ENCODE measurements around the gene MYO16. TPM values are rescaled to one million over a fixed set of nuclear protein-coding genes. Genes with fewer than 3 reads are reported as not detected.

The MYO16 gene
- total RNA-seq, 2 experiments from 2014 or later: not detected

DNA sequence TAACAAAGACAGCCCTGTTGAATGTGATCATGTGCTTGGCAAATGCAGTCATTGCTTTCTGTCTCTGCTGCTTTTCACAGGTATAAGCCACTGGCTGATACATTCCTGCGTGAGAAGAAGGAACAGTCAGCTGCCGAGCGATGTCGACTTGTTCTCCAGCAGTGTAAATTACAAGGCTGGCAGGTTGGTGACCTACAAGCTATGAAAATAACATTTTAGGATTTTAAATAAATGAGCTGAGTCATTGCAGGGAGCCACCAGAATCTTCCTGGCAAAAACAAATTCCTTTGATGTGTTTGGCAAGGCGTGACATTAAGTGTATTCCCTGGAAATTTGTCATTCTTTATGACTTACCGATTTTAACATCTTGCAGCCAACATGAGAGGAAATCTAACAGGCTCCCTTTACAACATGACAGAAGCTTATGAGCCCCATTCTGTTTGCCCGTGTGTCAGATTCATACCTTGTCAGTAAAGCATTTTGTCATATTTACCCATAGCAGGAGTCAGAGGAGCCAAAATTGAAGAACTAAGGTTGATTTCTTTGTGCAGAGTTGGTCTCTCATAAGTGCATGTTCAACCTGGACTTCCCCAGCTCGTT, 471.4 kb downstream of the MYO16 start:
- no peaks in the 10 kb centered on the region for H3K36me3 Mint-ChIP-seq (ENCODE audit: low read depth)
- ChIA-PET POLR2A (no interaction called here), CTCF (no interaction called here)
- H3K27ac Mint-ChIP-seq: no peak overlapping the region
- DNase-seq (no peak), ATAC-seq (no peak)
- H3K4me3 Mint-ChIP-seq: no peak overlapping the region
- H3K27me3 Mint-ChIP-seq: no peaks in the 10 kb centered on the region
- intact Hi-C loops (cut with DNase I, micrococcal nuclease): no loop called here
- peaks cover 1% of the 10 kb centered on the region for H3K9me3 Mint-ChIP-seq (ENCODE audit: low read depth)
- no peaks in the 10 kb centered on the region for H3K4me1 Mint-ChIP-seq

GRCh38 chr13:109101550-109102144, 472.2 kb downstream of the MYO16 start:
- H3K4me1 Mint-ChIP-seq: no peaks in the 10 kb centered on the region
- H3K9me3 Mint-ChIP-seq (ENCODE audit: low read depth): peaks cover 1% of the 10 kb centered on the region
- ATAC-seq: no peak

DNA sequence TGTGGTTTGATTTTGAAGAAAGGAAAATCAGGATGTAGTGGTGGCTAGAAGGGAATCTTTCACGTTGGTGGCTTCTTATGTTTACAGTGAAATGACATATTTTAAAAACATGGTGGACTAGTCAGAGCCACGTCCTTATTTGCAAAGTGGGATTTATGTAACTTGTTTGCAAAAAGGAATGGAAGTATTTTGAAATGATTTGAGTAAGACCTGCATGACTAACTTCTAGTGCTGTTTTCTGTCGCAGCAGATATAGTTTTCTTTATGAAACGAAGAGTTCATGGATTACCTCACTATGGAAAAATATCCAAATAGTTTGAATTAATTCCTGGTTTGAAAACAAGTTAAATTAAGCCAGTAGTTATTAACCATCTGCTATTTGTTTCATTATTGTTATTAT, 476.5 kb downstream of the MYO16 start:
- H3K27me3 Mint-ChIP-seq: peaks cover 8% of the 10 kb centered on the region
- no peaks in the 10 kb centered on the region for H3K36me3 Mint-ChIP-seq (ENCODE audit: low read depth)
- DNase-seq: no peak
- intact Hi-C loops (cut with DNase I, micrococcal nuclease): no loop called here
- CTCF ChIA-PET: no interaction called here
- H3K27ac Mint-ChIP-seq: no peak overlapping the region
- POLR2A ChIA-PET: no interaction called here
- no peak overlapping the region for H3K4me3 Mint-ChIP-seq
- no peak for ATAC-seq
- no peaks in the 10 kb centered on the region for H3K4me1 Mint-ChIP-seq
- no peaks in the 10 kb centered on the region for H3K9me3 Mint-ChIP-seq (ENCODE audit: low read depth)

More at GRCh38 chr13:109101550-109102144, 472.2 kb downstream of the MYO16 start:
- Mint-ChIP-seq H3K27me3 (peaks cover under 1% of the 10 kb centered on the region), H3K27ac (no peak overlapping the region), H3K4me3 (no peak overlapping the region), H3K36me3 (ENCODE audit: low read depth) (no peaks in the 10 kb centered on the region)
- DNase-seq: no peak
- ChIA-PET POLR2A (no interaction called here), CTCF (no interaction called here)
- intact Hi-C loops (cut with DNase I, micrococcal nuclease): no loop called here

DNA sequence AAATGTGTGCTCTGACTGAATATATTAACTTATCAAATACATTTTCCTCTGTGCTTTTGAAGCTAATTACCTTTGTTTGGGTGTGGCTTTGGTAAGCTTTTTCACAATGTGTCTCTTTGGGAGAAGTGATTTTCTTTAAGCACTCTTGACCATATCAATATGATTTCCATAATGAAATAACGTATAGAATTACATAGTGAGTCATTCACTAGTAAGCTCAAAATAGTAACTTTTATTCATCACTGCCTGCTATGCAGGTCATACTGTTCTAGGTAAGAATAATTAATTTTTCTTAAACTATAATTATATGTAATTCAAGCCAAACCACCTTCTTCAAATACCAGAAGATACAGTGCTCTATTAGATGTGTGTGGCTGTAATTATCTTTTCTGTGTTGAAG, 480.7 kb downstream of the MYO16 start:
- Mint-ChIP-seq H3K27me3 (peaks cover 13% of the 10 kb centered on the region), H3K4me3 (no peak overlapping the region), H3K4me1 (peaks cover 5% of the 10 kb centered on the region), H3K9me3 (ENCODE audit: low read depth) (no peaks in the 10 kb centered on the region), H3K27ac (no peak overlapping the region), H3K36me3 (ENCODE audit: low read depth) (no peaks in the 10 kb centered on the region)
- intact Hi-C loops (cut with DNase I, micrococcal nuclease): no loop called here
- no peak for ATAC-seq
- POLR2A ChIA-PET: no interaction called here
- no peak for DNase-seq
- CTCF ChIA-PET: interaction anchor here (0.7 kb wide), 1 partner anchor 29 kb away, joined by 3 read pairs; no protein-coding TSS in a partner anchor

DNA sequence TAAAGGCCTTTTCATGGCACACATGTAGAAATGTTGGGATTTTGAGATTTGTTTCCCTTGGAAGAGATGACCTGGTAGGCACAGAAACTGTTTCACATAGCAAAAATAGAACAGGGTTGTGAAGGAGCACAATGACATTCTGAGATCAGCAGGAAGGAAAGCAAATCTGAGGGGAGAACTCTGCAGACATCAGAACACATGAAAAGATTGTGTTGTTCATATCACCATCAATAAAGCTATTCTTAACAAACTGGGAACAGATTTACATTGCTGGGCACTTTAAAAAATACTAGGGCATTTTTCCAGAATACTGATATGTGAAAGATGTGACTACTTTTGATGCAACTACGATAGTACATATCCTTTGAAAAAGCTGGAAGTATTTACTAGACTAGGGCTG, 481.7 kb downstream of the MYO16 start:
- DNase-seq (no peak), ATAC-seq (no peak)
- Mint-ChIP-seq H3K4me1 (peaks cover 5% of the 10 kb centered on the region), H3K4me3 (no peak overlapping the region), H3K27ac (no peak overlapping the region), H3K27me3 (peaks cover 13% of the 10 kb centered on the region), H3K36me3 (ENCODE audit: low read depth) (no peaks in the 10 kb centered on the region), H3K9me3 (ENCODE audit: low read depth) (no peaks in the 10 kb centered on the region)
- intact Hi-C loops (cut with DNase I, micrococcal nuclease): no loop called here
- CTCF ChIA-PET: no interaction called here
- POLR2A ChIA-PET: no interaction called here

DNA sequence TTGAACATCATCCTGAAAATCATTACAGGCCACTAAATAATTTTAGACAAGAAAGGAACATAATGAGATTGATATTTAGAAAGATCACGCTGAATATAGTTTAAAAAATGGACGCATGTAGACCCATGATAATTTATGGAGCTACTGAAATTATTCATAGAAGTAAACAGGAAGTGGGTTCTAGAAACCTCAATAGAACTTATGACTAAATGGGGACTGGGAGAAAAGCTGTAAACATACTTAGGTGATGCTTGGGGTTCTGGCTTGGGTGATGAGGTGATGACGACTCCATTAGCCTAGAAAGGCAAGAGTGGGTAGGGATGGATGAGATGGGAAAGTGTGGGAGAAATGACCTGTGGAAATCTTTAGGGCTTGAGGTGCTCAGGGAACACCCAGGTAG, 484.0 kb downstream of the MYO16 start:
- H3K9me3 Mint-ChIP-seq (ENCODE audit: low read depth): no peaks in the 10 kb centered on the region
- no peaks in the 10 kb centered on the region for H3K36me3 Mint-ChIP-seq (ENCODE audit: low read depth)
- ATAC-seq: peak; percentile 26
- peaks cover 9% of the 10 kb centered on the region for H3K27me3 Mint-ChIP-seq
- no peak overlapping the region for H3K27ac Mint-ChIP-seq
- no peak for DNase-seq
- H3K4me3 Mint-ChIP-seq: no peak overlapping the region
- ChIA-PET POLR2A (no interaction called here), CTCF (no interaction called here)
- H3K4me1 Mint-ChIP-seq: peaks cover 5% of the 10 kb centered on the region
- intact Hi-C loops (cut with DNase I, micrococcal nuclease): no loop called here

- ChIA-PET POLR2A (no interaction called here), CTCF (no interaction called here)
- ATAC-seq: no peak
- H3K9me3 Mint-ChIP-seq (ENCODE audit: low read depth): no peaks in the 10 kb centered on the region
- peaks cover 5% of the 10 kb centered on the region for H3K27me3 Mint-ChIP-seq
- DNase-seq: no peak
- intact Hi-C loops (cut with DNase I, micrococcal nuclease): no loop called here
- peaks cover 5% of the 10 kb centered on the region for H3K4me1 Mint-ChIP-seq
- no peak overlapping the region for H3K27ac Mint-ChIP-seq
- H3K36me3 Mint-ChIP-seq (ENCODE audit: low read depth): no peaks in the 10 kb centered on the region
- H3K4me3 Mint-ChIP-seq: no peak overlapping the region
Measured at GRCh38 chr13:109114162-109114561, 484.8 kb downstream of the MYO16 start.

- no peak overlapping the region for H3K27ac Mint-ChIP-seq
- no peak overlapping the region for H3K4me3 Mint-ChIP-seq
- H3K27me3 Mint-ChIP-seq: peaks cover 5% of the 10 kb centered on the region
- H3K36me3 Mint-ChIP-seq (ENCODE audit: low read depth): no peaks in the 10 kb centered on the region
- CTCF ChIA-PET: no interaction called here
- peaks cover 5% of the 10 kb centered on the region for H3K4me1 Mint-ChIP-seq
- ATAC-seq (no peak), DNase-seq (no peak)
- intact Hi-C loops (cut with DNase I, micrococcal nuclease): no loop called here
- no peaks in the 10 kb centered on the region for H3K9me3 Mint-ChIP-seq (ENCODE audit: low read depth)
- POLR2A ChIA-PET: interaction anchor here (0.5 kb wide), 1 partner anchor 32 kb away, joined by 5 read pairs; no protein-coding TSS in a partner anchor
Measured at GRCh38 chr13:109114991-109115390, 485.6 kb downstream of the MYO16 start.

DNA sequence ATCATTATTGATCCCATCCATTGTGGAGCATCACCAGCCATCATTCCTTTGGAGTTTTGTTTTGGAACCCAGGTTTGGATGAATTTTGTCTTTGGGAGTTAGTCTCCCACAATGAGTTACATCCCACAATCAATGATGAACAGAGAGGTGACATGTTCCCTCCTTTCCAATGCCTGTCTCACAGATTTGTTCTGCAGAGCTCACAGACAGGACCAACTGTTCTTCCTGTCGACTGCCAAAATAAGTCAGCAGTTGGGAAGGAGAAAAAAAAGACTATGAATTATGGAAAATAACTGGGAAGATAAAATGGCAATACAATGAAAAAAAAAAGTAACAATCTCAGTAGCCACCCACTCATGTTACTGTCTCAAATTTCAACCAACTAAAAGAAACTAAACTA, 489.1 kb downstream of the MYO16 start:
- Mint-ChIP-seq H3K27ac (no peak overlapping the region), H3K27me3 (peaks cover 7% of the 10 kb centered on the region), H3K4me3 (no peak overlapping the region), H3K36me3 (ENCODE audit: low read depth) (no peaks in the 10 kb centered on the region), H3K4me1 (peaks cover 1% of the 10 kb centered on the region), H3K9me3 (ENCODE audit: low read depth) (no peaks in the 10 kb centered on the region)
- DNase-seq: no peak
- intact Hi-C loops (cut with DNase I, micrococcal nuclease): no loop called here
- POLR2A ChIA-PET: no interaction called here
- no peak for ATAC-seq
- CTCF ChIA-PET: no interaction called here

DNA sequence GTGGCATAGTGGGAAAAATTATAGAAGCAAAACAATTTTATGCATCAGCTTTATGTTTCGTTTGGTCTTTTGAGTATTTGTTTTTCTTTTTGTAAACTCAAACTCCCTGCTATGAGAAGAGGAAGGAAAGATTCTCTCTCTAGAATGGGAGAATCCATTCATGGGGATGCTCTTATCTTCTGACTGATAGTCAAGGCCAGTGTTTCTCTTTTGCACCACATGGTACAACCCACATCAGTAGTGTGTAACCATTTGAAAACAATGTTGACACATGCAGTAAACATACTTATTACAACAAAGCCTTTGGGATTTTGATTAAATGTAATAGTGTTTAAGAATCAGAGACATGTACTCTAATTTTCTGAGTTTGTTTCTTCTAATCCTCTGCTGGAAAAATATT, 490.5 kb downstream of the MYO16 start:
- POLR2A ChIA-PET: no interaction called here
- Mint-ChIP-seq H3K27ac (no peak overlapping the region), H3K36me3 (ENCODE audit: low read depth) (no peaks in the 10 kb centered on the region), H3K4me3 (no peak overlapping the region), H3K9me3 (ENCODE audit: low read depth) (no peaks in the 10 kb centered on the region), H3K4me1 (no peaks in the 10 kb centered on the region), H3K27me3 (peaks cover 3% of the 10 kb centered on the region)
- no peak for DNase-seq
- intact Hi-C loops (cut with DNase I, micrococcal nuclease): no loop called here
- no peak for ATAC-seq
- CTCF ChIA-PET: no interaction called here

GRCh38 chr13:109121826-109122225, 492.4 kb downstream of the MYO16 start:
- H3K36me3 Mint-ChIP-seq (ENCODE audit: low read depth): no peaks in the 10 kb centered on the region
- DNase-seq: no peak
- H3K9me3 Mint-ChIP-seq (ENCODE audit: low read depth): no peaks in the 10 kb centered on the region
- intact Hi-C loops (cut with DNase I, micrococcal nuclease): no loop called here
- no peaks in the 10 kb centered on the region for H3K4me1 Mint-ChIP-seq
- CTCF ChIA-PET: no interaction called here
- peaks cover 3% of the 10 kb centered on the region for H3K27me3 Mint-ChIP-seq
- H3K4me3 Mint-ChIP-seq: no peak overlapping the region
- no peak overlapping the region for H3K27ac Mint-ChIP-seq
- ATAC-seq: no peak
- POLR2A ChIA-PET: no interaction called here

GRCh38 chr13:109123971-109124370, 494.6 kb downstream of the MYO16 start:
- ATAC-seq (no peak), DNase-seq (no peak)
- H3K36me3 Mint-ChIP-seq (ENCODE audit: low read depth): no peaks in the 10 kb centered on the region
- peaks cover 6% of the 10 kb centered on the region for H3K27me3 Mint-ChIP-seq
- CTCF ChIA-PET: no interaction called here
- no peaks in the 10 kb centered on the region for H3K4me1 Mint-ChIP-seq
- intact Hi-C loops (cut with DNase I, micrococcal nuclease): no loop called here
- POLR2A ChIA-PET: no interaction called here
- H3K9me3 Mint-ChIP-seq (ENCODE audit: low read depth): no peaks in the 10 kb centered on the region
- no peak overlapping the region for H3K4me3 Mint-ChIP-seq
- no peak overlapping the region for H3K27ac Mint-ChIP-seq

GRCh38 chr13:109126178-109126577, 496.8 kb downstream of the MYO16 start:
- intact Hi-C loops (cut with DNase I, micrococcal nuclease): no loop called here
- no peak for ATAC-seq

More at GRCh38 chr13:109126178-109126577, 496.8 kb downstream of the MYO16 start:
- Mint-ChIP-seq H3K27ac (no peak overlapping the region), H3K27me3 (peaks cover 6% of the 10 kb centered on the region), H3K9me3 (ENCODE audit: low read depth) (no peaks in the 10 kb centered on the region), H3K4me3 (no peak overlapping the region), H3K4me1 (no peaks in the 10 kb centered on the region), H3K36me3 (ENCODE audit: low read depth) (no peaks in the 10 kb centered on the region)
- ChIA-PET POLR2A (no interaction called here), CTCF (no interaction called here)
- no peak for DNase-seq

Measured in activated CD4-positive, alpha-beta T cell treated with anti-CD3 and anti-CD28 coated beads for 36 hours (primary cell).